NCI-H128 (cell line): ENCODE measurements around the gene CREB3L1.
"Not testable (repeated sequence)": the region's sequence is repeated elsewhere in the genome, so short reads cannot be mapped to it uniquely, and the experiment has no call there.

Experiments used
- DNase-seq: peaks from one replicate; lab custom pipeline; 2025; ENCODE audit not compliant: unreplicated experiment; lab: John Stamatoyannopoulos, UW

The CREB3L1 gene

DNA sequence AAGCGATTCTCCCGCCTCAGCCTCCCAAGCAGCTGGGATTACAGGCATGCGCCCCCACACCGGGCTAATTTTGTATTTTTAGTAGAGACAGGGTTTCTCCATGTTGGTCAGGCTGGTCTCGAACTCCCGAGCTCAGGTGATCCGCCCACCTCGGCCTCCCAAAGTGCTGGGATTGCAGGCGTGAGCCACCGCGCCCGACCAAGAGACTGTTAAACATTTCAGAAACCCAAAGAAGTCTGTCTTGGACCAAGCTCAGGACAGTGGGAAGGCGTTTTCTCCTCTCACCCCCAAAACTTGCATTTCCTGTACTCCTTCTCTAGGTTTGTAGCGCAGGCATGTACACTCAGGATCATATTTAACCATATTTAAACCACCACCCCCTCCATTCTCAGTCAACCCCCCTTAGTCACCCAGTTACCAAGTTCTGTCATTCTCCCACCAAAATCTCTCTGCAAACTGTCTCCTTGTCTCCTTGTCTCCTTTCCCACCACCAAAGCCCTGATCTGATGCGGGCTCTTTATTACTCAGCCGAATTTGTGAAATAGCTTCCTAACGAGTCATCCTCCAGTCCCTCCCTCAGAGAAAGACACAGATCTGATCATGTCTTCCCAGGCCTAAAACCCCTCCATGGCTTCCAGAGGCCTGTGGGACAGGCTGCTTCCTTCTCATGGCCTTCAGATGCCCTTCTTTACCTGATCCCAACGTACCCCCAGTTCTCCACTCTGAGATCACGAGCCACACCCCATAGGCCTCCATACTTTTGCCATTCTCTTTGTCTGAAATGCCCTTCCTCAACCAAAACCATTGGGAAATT, 29.0 kb upstream of the CREB3L1 start:
- no peak for DNase-seq

DNA sequence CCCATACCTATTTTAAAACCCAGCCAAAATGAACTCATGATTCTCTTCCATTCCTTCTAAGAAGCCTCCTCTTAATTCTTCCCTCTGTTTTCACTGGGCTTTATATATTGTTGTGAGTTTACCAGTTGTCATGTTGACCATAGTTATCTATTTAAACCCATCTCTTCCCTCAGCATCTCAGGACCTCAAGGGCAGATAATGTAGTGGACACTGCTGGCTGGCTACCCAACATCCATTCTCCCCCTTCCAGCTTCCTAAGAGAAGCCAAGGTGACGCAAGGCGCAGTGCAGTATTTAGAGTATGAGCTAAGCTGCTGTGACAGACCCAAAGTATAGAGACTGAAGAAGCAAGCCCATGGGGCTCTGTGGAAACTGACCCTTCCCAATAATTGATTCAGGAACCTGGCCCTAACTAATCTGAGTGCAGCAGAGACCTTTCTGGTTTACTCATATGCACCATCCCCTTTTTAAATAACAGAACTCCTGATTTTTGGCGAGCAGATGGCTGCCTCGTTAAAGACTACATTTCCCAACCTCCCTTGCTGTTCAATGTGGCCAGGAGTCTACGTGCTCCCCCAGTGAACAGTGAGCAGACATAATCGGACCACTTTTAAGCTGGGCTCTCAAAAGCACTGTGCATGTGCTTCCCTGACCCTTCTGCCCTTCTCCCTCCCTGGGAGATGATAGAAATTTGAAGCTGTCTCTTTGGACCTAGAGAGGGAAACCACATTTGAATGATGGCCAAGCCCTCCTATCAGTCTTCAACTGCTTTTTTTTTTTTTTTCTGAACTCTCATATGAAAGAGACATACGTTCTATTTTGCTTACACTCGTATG, 28.1 kb upstream of the CREB3L1 start:
- DNase-seq: no peak

DNA sequence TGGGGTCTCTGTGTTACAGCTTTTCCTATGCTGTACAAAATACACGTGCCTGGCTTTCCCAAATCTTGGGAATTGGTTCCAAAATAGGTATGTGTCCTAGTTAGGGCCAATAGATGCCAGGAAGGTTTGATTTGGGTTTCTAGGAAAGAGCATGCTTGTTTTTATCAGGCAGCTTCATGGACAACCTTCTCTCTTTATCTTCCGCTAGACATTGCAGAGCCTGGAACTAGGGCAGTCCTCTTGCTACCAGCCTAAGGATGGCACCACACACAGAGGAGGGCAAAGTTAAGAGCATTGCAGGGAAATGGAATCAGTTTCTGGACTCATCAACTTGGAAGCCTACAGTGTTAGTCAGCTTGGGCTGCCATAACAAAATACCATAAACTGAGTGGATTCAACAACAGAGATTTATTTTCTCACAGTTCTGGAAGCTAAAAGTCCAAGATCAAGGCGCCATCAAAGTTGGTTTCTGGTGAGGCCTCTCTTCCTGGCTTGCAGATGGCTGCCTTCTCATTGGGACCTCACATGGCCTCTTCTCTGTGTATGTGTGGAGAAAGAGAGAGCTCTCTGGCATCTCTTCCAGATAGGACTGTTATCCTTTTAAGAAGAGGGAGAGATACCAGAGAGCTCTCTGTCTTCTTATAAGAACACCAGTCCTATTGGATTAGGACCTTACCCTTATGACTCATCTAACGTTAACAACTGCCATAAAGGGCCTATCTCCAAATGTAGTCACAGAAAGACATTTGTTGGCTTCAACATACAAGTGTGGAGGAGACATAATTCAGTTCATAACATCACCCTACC, 27.3 kb upstream of the CREB3L1 start:
- DNase-seq: no peak

DNA sequence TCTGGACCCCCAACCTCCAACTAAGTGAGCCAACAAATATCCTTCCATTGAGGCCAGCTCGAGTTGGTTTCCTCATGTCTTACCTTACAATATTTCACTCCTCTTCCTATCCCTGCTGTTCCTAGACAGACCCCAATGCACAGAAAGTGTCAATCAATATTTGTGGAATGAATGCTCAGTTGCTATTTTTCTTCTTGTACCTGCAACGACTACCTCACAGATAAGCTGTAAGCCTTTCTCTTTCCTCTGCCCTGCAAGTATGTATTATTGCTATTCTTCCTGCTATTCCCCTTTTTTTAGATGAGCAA, 26.8 kb upstream of the CREB3L1 start:
- no peak for DNase-seq

DNA sequence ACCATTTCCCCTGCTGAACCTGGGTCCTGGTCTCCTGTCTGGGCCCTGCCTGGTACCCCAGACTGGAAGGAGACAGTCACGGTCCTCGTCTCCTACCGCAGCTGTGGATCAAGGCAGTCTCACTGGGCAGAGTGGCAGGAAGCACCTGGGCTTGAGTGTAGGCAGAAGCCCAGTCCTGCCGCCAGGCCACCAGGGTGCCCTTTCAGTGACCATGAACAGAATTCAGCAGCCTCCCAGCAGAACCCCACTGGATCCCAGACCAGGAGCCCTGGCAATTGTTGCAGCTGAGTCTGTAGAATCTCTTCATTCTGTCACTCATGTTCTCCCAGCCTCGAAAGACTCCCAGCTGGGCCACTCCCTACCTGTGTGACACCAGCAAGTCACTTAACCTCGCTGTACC, 25.5 kb upstream of the CREB3L1 start:
- no peak for DNase-seq

DNA sequence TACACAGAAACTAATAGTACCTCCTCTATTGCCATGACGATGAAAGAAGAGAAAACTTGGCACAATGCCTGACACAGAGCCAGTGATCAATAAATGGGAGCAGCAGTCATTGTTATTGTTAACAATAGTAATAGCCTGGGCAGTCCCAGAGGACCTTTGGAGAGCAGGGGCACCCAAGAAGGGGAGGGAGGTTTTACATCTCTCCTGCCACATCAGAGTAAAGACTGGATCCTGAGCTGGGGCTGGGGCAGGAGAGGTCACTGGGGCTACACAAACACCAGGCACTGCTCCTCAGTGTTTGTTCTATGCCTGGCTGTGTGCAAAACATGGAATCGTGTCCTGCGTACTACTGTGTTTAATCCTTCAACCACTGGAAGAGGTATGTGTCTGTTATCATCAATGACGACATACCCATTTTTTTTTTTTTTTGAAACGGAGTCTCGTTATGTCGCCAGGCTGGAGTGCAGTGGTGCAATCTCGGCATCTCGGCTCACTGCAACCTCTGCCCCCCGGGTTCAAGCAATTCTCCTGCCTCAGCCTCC, 25.0 kb upstream of the CREB3L1 start:
- DNase-seq: no peak

DNA sequence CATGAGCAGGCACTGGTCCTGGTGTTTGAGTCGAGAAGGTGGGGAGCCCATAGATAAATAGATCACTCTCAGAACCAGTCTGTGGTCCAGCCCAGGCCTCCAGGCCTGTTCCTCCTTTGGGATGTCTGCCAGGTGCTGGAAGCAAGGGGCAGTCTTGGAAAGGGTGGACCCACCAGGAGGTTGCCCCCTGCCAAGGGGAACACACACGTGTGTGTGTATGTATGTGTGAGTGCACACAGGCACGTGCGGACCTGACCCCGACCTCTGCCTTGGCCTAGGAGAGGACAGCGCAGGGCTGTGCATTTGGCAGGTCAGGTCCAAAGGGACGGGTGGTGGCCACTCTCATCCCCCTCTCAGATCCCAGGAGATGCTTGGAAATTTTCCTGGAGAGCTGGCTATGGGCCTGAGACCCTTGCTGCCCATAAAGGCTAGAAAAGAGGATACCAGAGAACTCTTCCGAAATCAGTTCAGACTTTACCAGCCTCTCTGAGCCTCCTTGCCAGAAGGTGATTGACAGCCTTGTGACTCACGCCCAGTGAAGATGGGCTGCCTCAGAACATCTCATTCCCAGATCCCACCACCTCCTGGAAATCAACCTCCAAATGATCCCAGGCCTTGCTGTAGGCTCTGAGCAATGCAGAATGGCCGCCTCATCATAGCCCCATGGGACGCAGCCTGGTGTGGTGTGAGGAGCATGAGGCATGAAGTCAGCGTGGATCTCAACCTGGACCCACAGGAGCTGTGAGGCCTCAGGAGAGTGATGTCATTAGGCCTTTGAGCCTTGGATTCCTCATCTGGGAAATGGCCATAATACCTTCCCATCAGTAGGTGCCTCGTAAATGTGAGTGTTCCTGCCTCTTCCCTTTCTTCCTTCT, 24.0 kb upstream of the CREB3L1 start:
- DNase-seq: no peak

DNA sequence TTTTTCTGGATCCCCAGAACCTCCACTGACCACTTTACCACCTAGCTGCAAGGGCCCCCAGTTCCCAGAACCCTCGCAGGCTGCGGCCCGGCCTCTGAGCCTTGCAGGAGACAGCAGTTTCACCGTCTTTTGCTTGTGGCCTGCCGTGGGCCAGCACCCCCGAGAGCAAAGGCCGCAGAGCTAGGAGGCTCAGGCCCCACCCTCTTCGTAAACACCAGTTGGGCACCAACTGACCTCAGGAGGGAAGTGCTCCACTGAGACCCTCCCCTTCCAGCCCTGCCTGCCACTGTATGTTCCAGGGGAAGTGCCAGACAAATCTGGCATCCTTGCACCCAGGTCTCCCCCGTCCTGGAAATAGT, 23.4 kb upstream of the CREB3L1 start:
- no peak for DNase-seq

DNA sequence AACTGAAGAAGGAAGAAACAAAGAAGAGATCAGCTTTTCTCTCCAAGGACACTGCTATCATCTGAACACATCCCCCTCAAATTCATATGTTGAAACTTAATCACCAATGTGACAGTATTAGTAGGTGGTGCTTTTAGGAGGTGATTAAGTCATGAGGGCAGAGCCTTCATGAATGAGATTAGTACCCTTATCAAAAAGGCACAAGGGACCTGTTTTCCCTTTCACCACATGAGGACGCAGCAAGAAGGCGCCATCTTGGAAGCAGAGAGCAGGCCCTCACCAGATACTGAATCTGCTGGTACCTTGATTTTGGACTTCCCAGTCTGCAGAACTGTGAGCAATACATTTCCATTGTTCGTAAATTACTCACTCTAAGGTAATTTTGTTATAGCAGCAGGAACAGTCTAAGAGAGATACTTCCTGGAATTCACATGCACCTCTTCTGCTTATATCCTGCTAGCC, 20.9 kb upstream of the CREB3L1 start:
- no peak for DNase-seq

DNA sequence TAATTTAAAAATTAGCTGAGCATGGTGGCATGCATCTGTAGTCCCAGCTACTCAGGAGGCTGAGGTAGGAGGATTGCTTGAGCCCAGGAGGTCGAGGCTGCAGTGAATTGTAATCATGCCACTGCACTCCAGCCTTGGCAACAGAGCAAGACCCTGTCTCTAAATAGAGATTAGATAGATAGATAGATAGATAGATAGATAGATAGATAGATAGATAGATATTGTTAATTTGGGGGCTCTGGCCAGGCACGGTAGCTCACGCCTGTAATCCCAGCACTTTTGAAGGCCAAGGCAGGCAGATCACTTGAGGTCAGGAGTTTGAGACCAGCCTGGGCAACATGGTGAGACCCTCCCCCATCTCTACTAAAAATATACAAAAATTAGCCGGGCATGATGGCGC, 18.1 kb upstream of the CREB3L1 start:
- not testable (repeated sequence) for DNase-seq

DNA sequence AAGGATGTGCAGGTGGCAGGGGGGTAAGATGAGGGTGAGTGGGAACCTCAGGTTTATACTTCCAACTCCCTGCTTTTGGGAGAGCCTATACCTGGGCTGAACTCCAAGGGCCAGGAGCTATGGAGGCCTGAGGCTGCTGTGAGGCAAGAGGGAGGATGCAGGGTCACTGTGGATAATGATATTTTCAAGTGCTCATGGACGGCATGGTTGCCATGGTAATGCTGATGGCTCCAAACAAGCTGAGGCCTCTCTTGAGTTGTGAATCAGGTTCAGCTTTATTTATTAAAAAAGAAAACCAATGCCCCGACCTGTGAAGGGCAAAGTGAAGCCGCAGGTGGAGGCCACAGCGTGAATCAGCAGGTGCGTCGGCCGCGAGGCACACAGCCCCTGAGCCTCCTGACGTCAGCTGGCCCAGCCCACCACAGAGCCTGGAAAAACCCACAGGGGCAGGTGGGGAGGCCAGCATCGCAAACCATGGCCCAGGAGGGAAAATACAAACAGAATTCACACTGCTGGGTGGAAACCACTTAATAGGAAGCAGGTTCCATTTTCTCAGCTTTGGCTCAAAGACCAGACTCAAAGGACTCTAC, 17.4 kb upstream of the CREB3L1 start:
- DNase-seq: no peak

DNA sequence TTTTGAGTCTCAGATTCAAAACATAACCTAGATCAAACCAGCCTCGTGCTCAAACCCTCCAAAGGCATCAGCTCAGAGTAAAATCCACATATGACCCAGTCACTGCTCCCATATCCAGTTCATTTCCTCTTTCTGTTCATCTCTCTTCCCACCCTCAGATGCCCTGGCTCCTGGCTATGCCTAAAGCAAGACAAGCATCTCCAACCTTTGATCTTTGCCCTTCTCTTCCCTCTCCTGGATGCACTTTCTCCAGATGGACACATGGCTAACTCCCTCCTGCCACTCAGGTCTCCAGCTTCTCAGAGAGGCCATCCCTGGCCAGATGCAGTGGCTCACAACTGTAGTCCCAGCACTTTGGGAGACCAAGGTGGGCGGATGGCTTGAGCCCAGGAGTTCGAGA, 14.3 kb upstream of the CREB3L1 start:
- no peak for DNase-seq

DNA sequence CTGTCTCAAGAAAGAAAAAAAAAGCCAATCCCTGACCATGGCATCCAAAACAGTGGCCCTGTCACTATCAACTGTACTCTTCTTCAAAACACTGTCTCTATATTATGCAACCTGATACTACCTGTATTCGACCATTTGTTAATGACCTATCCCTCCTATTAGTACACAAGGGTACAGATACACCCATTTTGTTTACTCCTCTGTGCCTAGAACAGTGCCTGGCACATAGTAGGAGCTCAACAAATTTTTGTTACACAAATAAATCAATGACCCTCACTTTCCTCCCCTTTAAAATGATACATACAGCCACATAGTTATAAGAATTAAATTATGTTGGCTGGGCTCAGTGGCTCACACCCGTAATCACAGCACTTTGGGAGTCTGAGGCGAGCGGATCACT, 13.4 kb upstream of the CREB3L1 start:
- DNase-seq: no peak

DNA sequence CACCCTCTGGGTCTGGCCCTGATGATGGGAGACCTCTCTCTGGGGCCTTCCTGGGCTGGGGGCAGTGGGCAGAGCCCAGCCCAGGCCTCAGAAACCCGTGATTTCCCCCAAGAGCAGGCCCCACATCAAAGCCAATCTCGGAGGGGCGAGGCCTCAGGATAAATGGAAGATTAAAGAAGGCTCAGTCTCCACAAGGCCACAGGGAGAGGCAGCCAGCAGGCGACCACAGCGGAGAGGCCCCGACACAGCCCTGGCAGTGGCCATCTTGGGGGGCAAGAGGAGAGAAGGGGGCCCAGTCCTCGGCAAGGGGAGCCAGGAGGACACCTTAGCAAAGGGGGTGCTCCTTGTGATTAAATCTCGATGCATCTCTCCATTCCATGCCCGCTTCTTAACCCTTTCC, 12.5 kb upstream of the CREB3L1 start:
- DNase-seq: no peak

DNA sequence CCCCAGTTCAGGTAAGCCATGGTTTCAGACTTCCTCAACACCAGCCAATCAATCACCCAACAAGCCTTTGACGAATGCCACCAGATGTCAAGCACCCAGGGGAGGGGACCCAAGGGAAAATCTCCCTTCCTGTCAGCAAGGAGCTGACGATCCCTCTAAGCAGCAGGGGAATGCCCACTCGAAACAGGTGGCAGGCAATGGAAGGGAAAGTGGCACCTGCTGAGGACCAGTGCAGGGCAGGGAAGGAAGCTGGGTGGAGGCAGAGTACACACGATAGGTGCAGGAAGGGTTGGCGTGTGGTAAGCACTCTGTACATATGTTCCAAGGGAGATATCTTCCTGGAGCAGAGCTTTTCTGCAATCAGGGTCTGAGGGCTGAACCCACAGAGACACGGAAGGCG, 11.7 kb upstream of the CREB3L1 start:
- no peak for DNase-seq

DNA sequence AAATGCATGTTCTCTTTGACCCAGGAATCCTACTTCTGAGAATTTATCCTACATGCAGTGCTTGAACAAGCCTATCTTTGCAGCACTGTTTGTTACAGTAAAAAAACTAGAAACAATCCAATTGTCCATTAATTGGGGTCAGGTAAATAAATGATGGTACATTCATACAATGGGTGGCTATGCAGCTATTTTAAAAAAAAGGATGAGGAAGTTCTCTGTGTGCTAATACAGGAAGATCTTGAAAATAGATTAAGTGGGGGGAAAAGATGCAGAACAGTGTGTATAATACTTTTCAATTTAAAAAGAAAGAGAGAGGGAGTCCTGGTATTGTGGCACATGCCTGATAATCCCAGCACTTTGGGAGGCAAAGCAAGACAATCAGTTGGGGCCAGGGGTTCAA, 9.5 kb upstream of the CREB3L1 start:
- DNase-seq: no peak

DNA sequence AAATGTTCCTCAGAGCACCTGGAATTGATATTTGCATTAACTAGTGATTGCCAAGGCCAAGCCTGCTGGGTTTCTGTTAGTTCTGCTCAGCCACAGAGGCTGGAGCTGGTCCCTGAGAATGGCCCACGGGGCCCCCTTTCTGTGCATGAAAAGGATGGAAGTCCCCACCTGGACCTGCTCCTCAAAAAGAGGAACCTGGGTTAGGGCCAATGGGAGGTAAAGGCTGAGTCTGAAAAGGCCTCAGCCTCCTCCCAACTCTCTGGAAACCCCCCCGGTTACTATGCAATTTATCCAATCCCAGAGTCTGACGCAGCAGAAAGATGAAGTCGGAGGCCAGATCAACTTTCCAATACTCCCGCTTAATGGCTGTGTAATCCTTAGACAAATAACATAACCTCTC, 6.8 kb upstream of the CREB3L1 start:
- DNase-seq: no peak

DNA sequence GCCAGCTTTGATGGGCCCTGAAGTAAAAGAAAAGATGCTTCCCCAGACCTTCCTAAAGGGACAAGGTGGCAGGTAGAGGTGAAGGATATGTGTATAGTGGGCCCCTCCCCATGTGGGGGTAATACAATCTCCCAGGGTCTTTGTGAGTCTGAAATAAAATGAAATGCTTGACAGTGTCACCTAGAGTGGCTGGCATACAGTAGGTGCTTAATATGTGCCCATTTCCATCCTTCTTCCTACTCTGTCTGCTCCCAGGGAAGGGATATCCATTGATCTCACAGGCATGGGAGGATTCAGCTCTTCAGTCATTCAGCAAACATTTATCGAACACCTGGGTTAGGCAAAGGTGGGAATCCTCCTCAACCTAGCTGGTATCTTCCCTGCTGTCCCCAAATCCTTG, 6.1 kb upstream of the CREB3L1 start:
- DNase-seq: no peak

DNA sequence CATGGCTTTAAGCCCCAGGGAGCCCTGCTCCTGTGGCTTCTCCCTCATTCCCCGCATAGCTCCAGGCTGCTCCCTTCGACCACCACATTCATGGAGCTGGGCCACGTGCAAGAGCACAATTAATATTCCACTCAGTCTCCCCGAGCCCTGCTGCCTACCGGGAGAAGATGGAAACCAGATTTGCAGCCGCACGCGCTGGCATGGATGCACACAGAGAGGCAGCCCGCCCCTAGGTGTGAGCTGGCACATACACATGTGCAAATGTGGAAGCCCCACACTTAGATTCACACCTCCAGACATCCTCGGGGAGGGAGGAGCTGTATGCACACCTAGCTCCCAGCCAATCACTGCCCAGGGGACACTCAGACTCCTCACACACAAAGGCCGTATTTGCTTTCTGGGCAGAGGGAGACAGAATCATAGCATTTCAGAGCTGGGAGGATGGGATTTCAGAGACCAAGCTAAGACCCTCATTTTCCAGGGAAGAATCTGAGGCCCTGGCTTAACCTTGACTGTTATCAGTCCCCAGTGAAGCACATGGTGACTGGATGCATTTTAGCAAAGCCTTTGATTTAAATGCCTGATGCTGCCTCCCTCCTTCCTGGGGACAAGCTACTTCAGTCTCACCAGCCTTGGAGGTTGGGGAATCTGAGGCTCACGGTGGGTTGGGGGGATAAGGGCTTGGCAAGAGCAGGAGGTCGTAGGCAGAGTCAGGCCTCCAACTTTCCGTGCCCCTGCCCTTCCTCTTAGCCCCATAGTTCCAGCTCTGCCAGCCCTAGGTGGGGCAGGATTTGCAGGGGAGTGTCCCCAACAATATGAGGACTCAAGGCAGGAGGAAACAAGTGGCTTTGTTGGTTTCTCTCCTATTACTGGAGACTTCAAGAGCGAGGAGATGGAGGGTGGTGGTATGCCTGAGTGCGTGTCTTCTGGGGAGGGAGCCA, 5.3 kb upstream of the CREB3L1 start:
- DNase-seq: no peak
